Mucosa of stomach (tissue), 1 donor: ENCODE data around the gene PHTF1.

Experiments used
- H3K27me3 ChIP-seq: one replicate; pipeline ENCODE4 v1.7.0; 2013; ENCODE audit warnings: mild to moderate bottlenecking, low read length; ENCODE audit not compliant: control insufficient read depth, insufficient read depth
- H3K36me3 ChIP-seq: one replicate; pipeline ENCODE4 v1.7.0; 2013; ENCODE audit warnings: low read length; ENCODE audit not compliant: control insufficient read depth, insufficient read depth
- H3K4me1 ChIP-seq: one replicate; pipeline ENCODE4 v1.7.0; 2013; ENCODE audit warnings: mild to moderate bottlenecking, low read length; ENCODE audit not compliant: control insufficient read depth, insufficient read depth
- H3K4me3 ChIP-seq: one replicate; pipeline ENCODE4 v1.7.0; 2013; ENCODE audit warnings: low read length
- H3K9ac ChIP-seq: one replicate; pipeline ENCODE4 v1.7.0; 2013; ENCODE audit warnings: mild to moderate bottlenecking, low read length, moderate library complexity
- H3K9me3 ChIP-seq: one replicate; pipeline ENCODE4 v1.7.0; 2013; ENCODE audit warnings: mild to moderate bottlenecking, low read length, moderate library complexity; ENCODE audit not compliant: control insufficient read depth
- donor health status: Pancreatic carcinoma.

PHTF1 gene

GRCh38 chr1:113692824-113693431 is 66.4 kb downstream of the PHTF1 start:
- H3K4me1 ChIP-seq: no peaks in the 10 kb centered on the region
- H3K36me3 ChIP-seq: no peaks in the 10 kb centered on the region
- H3K4me3 ChIP-seq: no peak overlapping the region
- H3K27me3 ChIP-seq: no peaks in the 10 kb centered on the region
- no peaks in the 10 kb centered on the region for H3K9me3 ChIP-seq
- H3K9ac ChIP-seq: no peak overlapping the region

DNA sequence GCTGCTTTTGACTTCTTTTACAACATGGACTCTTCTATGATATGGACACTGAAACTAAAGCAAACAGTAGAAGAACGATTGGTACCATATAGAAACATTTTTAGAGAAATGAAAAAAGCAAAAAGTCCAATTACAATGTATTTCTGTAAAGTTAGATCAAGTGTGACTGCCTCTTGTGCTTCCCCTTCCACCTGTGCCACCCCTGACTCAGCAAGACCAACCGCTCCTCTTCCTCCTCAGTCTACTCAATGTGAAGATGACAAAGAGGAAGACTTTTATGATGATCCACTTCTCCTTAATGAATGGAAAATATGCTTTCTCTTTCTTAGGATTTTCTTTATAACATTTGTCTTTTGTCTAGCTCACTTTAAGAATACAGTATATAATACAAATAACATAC is 66.9 kb downstream of the PHTF1 start:
- Histone ChIP-seq H3K4me1 (no peaks in the 10 kb centered on the region), H3K4me3 (no peak overlapping the region), H3K36me3 (no peaks in the 10 kb centered on the region)

DNA sequence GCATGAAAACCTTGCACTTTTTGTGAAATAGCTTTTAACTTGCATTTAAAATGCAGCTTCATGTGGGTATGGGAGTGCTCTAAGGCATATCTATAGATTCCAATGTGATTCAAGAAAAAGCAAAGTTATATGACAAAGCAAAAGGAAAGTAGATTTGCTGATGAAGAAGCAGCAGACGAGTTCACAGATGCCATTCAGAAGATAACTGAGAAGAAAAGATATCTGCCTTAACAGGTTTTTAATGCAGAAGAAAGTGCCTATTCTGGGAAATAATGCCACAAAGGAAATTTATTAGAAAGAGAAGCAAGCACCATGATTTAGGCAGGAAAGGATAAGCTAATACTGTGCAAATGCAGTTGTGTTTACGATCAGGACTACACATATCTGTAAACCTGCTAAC is 68.1 kb downstream of the PHTF1 start:
- H3K4me3 ChIP-seq: no peak overlapping the region
- no peaks in the 10 kb centered on the region for H3K36me3 ChIP-seq
- no peaks in the 10 kb centered on the region for H3K9me3 ChIP-seq
- H3K27me3 ChIP-seq: no peaks in the 10 kb centered on the region
- no peaks in the 10 kb centered on the region for H3K4me1 ChIP-seq
- H3K9ac ChIP-seq: no peak overlapping the region

More for the DNA sequence above, 66.9 kb downstream of the PHTF1 start:
- no peaks in the 10 kb centered on the region for H3K9me3 ChIP-seq
- H3K9ac ChIP-seq: no peak overlapping the region
- H3K27me3 ChIP-seq: no peaks in the 10 kb centered on the region

DNA sequence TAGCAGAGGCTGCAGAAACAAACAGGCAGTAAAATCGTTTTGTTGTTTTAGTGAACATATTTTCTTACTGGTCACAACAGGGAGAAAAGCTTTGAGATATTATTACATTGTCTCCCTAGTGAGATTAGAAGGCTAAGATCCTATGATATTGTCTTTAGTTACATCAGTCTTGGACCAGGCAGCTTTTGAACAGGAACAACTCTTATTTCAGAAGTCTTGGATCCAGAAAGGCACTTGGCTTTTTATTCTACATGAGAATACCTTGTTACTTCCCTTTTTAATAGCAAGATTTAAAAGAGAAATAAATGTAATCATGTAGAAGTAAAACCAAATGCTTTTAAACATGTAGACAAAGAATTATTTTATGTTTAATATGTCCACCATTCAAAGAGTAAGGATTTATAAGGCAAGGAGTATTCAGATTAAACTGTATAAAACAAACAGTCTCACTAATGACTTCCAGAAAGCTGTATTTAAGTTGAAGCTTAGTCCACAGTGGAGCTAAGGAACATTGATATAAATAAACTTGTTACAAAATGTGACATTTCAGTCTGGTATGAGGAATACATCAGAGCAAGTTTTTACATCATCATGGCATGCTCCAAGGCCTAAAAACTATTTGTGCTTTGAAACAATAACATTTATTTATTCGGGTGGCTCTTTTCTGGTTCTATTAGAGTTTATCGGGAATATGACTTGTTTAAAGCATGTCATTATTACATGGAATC is 72.2 kb downstream of the PHTF1 start:
- Histone ChIP-seq H3K9me3 (no peaks in the 10 kb centered on the region), H3K4me3 (no peak overlapping the region), H3K36me3 (peaks cover 3% of the 10 kb centered on the region), H3K4me1 (peaks cover 6% of the 10 kb centered on the region), H3K27me3 (no peaks in the 10 kb centered on the region), H3K9ac (no peak overlapping the region)

DNA sequence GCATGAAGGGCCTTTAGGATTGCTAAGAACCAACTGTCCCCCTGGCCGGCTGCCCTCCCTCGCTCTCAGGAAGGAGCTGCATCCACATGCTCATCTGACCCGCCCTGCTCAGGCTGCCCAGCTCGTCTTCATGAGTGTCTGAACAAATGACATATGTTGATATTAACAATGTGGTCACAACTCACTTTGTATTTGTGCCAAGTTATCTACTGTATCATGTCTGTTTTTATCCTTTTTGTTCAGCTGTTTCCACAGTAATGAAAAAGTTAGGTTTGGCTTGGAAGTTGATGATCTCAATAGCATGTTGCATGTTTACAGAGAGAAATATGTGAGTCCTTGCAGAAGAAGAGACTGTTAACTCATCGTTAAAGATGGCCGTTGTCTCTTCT is 75.1 kb downstream of the PHTF1 start:
- peaks cover 3% of the 10 kb centered on the region for H3K36me3 ChIP-seq
- no peaks in the 10 kb centered on the region for H3K9me3 ChIP-seq
- peaks cover 6% of the 10 kb centered on the region for H3K4me1 ChIP-seq
- no peaks in the 10 kb centered on the region for H3K27me3 ChIP-seq
- no peak overlapping the region for H3K9ac ChIP-seq
- no peak overlapping the region for H3K4me3 ChIP-seq

- Histone ChIP-seq H3K9ac (no peak overlapping the region), H3K4me3 (no peak overlapping the region), H3K27me3 (no peaks in the 10 kb centered on the region), H3K4me1 (peaks cover 6% of the 10 kb centered on the region), H3K36me3 (peaks cover 3% of the 10 kb centered on the region), H3K9me3 (no peaks in the 10 kb centered on the region)
Measured at GRCh38 chr1:113683384-113684152, 75.7 kb downstream of the PHTF1 start.

DNA sequence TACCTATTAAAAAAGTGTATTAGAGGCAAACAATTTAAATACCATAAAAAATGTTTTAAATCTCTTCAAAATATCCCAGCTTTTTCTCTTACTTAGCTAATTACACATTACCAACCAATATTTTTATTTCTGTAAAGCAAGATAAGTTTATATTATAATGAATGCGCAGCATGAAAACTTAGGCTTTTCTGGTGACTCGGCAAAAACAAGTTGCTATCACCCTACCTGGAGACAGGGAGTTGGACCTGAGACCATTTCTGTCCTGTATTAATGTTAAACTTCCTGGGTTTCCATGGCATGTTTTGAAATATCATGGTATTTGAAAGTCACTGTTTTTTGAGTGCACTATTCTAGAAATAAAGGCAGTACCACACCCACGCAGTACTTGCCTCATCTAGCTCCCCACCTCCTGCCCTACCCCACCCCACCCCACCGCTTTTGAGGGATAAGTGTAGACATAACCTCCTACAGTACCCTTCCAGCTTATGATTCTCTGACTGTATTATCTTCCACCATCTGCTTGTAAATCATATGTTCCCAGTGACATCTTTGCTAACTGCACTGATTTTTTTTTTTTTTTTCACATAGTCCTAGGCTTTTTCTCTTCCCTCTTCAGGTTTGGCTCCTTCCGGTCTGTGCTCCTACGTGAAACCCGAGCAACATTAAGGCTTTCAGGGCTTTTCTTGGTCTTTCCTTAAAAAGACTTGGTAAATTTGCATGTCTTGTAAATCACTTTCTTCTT is 77.5 kb downstream of the PHTF1 start:
- Histone ChIP-seq H3K27me3 (no peaks in the 10 kb centered on the region), H3K9me3 (no peaks in the 10 kb centered on the region)

GRCh38 chr1:113678159-113678469 is 81.2 kb downstream of the PHTF1 start:
- Histone ChIP-seq H3K4me3 (no peak overlapping the region), H3K9me3 (no peaks in the 10 kb centered on the region), H3K36me3 (peaks cover 5% of the 10 kb centered on the region), H3K4me1 (no peaks in the 10 kb centered on the region), H3K9ac (no peak overlapping the region), H3K27me3 (no peaks in the 10 kb centered on the region)

More for the DNA sequence above, 77.5 kb downstream of the PHTF1 start:
- Histone ChIP-seq H3K36me3 (peaks cover 3% of the 10 kb centered on the region), H3K4me1 (peaks cover 6% of the 10 kb centered on the region), H3K4me3 (no peak overlapping the region), H3K9ac (no peak overlapping the region)

GRCh38 chr1:113677250-113678158 is 81.8 kb downstream of the PHTF1 start:
- H3K27me3 ChIP-seq: no peaks in the 10 kb centered on the region
- no peak overlapping the region for H3K9ac ChIP-seq
- no peaks in the 10 kb centered on the region for H3K4me1 ChIP-seq
- peaks cover 5% of the 10 kb centered on the region for H3K36me3 ChIP-seq
- H3K4me3 ChIP-seq: no peak overlapping the region
- no peaks in the 10 kb centered on the region for H3K9me3 ChIP-seq

GRCh38 chr1:113676524-113676923 is 82.8 kb downstream of the PHTF1 start:
- peaks cover 10% of the 10 kb centered on the region for H3K36me3 ChIP-seq
- no peak overlapping the region for H3K4me3 ChIP-seq
- no peaks in the 10 kb centered on the region for H3K27me3 ChIP-seq
- H3K9me3 ChIP-seq: no peaks in the 10 kb centered on the region
- H3K9ac ChIP-seq: no peak overlapping the region
- no peaks in the 10 kb centered on the region for H3K4me1 ChIP-seq

GRCh38 chr1:113675302-113675701 is 84.0 kb downstream of the PHTF1 start:
- no peak overlapping the region for H3K4me3 ChIP-seq
- H3K4me1 ChIP-seq: no peaks in the 10 kb centered on the region
- no peaks in the 10 kb centered on the region for H3K9me3 ChIP-seq
- H3K9ac ChIP-seq: no peak overlapping the region
- H3K36me3 ChIP-seq: peaks cover 10% of the 10 kb centered on the region
- H3K27me3 ChIP-seq: no peaks in the 10 kb centered on the region
